ENCODE measurements around the gene ZNF217. TPM values are rescaled to one million over a fixed set of nuclear protein-coding genes. Genes with fewer than 3 reads are reported as not detected.
"Not testable (repeated sequence)": the region's sequence is repeated elsewhere in the genome, so short reads cannot be mapped to it uniquely, and the experiment has no call there.

Gene ZNF217
- total RNA-seq, 1 donor from 2014 or later, result 44.8 TPM

- no peak for ATAC-seq
- H3K27me3 ChIP-seq (ENCODE audit: low read depth), result no peaks in the 10 kb centered on the region
Measured at GRCh38 chr20:53559816-53560215, 33.8 kb downstream of the ZNF217 start.

GRCh38 chr20:53557130-53557529, 36.5 kb downstream of the ZNF217 start:
- TF ChIP-seq CTCF (IDR thresholded peaks at IDR 0.05), result no peak
- DNase-seq (no peak), ATAC-seq (no peak)
- no peak overlapping the region for H3K4me3 ChIP-seq
- intact Hi-C loops (cut with DNase I), result no loop called here
- no peak overlapping the region for H3K27ac ChIP-seq
- no peaks in the 10 kb centered on the region for H3K36me3 ChIP-seq
- H3K4me1 ChIP-seq, result no peaks in the 10 kb centered on the region
- H3K27me3 ChIP-seq (ENCODE audit: low read depth), result no peaks in the 10 kb centered on the region
- H3K9me3 ChIP-seq, result no peaks in the 10 kb centered on the region

More at GRCh38 chr20:53559816-53560215, 33.8 kb downstream of the ZNF217 start:
- intact Hi-C loops (cut with DNase I), result no loop called here
- no peak for TF ChIP-seq CTCF (IDR thresholded peaks at IDR 0.05)
- no peaks in the 10 kb centered on the region for H3K9me3 ChIP-seq
- H3K4me3 ChIP-seq, result no peak overlapping the region
- H3K36me3 ChIP-seq, result peaks cover 5% of the 10 kb centered on the region
- no peaks in the 10 kb centered on the region for H3K4me1 ChIP-seq
- no peak overlapping the region for H3K27ac ChIP-seq
- DNase-seq, result no peak

GRCh38 chr20:53556267-53556897, 37.3 kb downstream of the ZNF217 start:
- Histone ChIP-seq H3K4me1 (no peaks in the 10 kb centered on the region), H3K9me3 (no peaks in the 10 kb centered on the region), H3K4me3 (no peak overlapping the region), H3K27me3 (ENCODE audit: low read depth) (no peaks in the 10 kb centered on the region), H3K36me3 (no peaks in the 10 kb centered on the region), H3K27ac (no peak overlapping the region)
- ATAC-seq (no peak), DNase-seq (no peak)
- intact Hi-C loops (cut with DNase I), result no loop called here
- TF ChIP-seq CTCF (IDR thresholded peaks at IDR 0.05), result no peak

- Histone ChIP-seq H3K4me3 (no peak overlapping the region), H3K27ac (no peak overlapping the region), H3K4me1 (no peaks in the 10 kb centered on the region), H3K27me3 (ENCODE audit: low read depth) (no peaks in the 10 kb centered on the region), H3K9me3 (no peaks in the 10 kb centered on the region), H3K36me3 (no peaks in the 10 kb centered on the region)
- DNase-seq, result no peak
- intact Hi-C loops (cut with DNase I), result no loop called here
- no peak for ATAC-seq
- TF ChIP-seq CTCF (IDR thresholded peaks at IDR 0.05), result no peak
Measured at GRCh38 chr20:53555816-53556215, 37.8 kb downstream of the ZNF217 start.

- Histone ChIP-seq H3K27me3 (ENCODE audit: low read depth) (no peaks in the 10 kb centered on the region), H3K4me3 (no peak overlapping the region), H3K4me1 (no peaks in the 10 kb centered on the region), H3K27ac (no peak overlapping the region), H3K9me3 (no peaks in the 10 kb centered on the region), H3K36me3 (no peaks in the 10 kb centered on the region)
- no peak for TF ChIP-seq CTCF (IDR thresholded peaks at IDR 0.05)
- ATAC-seq (no peak), DNase-seq (no peak)
- intact Hi-C loops (cut with DNase I), result no loop called here
Measured at GRCh38 chr20:53555081-53555480, 38.6 kb downstream of the ZNF217 start.

- H3K36me3 ChIP-seq; H3K4me1 ChIP-seq; H3K9me3 ChIP-seq; H3K27ac ChIP-seq; H3K4me3 ChIP-seq; H3K27me3 ChIP-seq (ENCODE audit: low read depth); intact Hi-C loops (cut with DNase I); ATAC-seq; DNase-seq: not testable (repeated sequence)
Measured at GRCh38 chr20:53552572-53552893, 41.1 kb downstream of the ZNF217 start.

GRCh38 chr20:53551719-53552571, 41.7 kb downstream of the ZNF217 start:
- H3K27ac ChIP-seq; DNase-seq; H3K36me3 ChIP-seq; H3K9me3 ChIP-seq; H3K4me3 ChIP-seq; intact Hi-C loops (cut with DNase I); H3K27me3 ChIP-seq (ENCODE audit: low read depth); ATAC-seq; H3K4me1 ChIP-seq: not testable (repeated sequence)
